PFSK-1 (cell line): ENCODE data around the gene MAGI1.

ENCODE experiments used
- POLR2AphosphoS5 ChIP-seq: IDR thresholded peaks from 2 replicates; pipeline ENCODE4 v1.6.1; 2012; ENCODE audit warnings: low read depth, mild to moderate bottlenecking, control low read depth, low read length, moderate library complexity
- TF ChIP-seq, protein P1 (sequence below), 2 experiments: IDR thresholded peaks; 2 replicates each; pipeline versions ENCODE4 v1.6.1 to v1.8.0; 2011 to 2012; ENCODE audit warnings: low read depth in 2 of 2, low read length in 2 of 2, control low read depth in 1 of 2, inconsistent platforms in 1 of 2, mild to moderate bottlenecking in 1 of 2, moderate library complexity in 1 of 2; ENCODE audit not compliant: insufficient read depth in 1 of 2

DNA sequence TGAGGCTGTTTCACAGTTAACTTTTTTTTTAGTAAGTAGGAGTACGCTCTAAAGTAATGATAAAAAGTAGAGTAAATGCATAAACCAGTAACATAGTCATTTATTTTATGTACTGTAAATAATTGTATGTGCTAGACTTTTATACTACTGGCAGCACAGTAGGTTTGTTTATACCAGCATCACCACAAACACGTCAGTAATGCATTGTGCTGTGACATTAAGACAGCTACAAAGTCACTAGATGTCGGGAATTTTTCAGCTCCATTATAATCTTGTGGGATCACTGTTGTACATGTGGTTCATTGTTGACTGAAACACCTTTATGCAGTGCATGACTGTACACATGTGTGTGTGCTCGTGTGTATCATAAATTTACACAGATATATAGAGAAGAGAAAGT is 732.9 kb downstream of the MAGI1 start:
- no peak for TF ChIP-seq POLR2AphosphoS5
- TF ChIP-seq, protein P1, sequence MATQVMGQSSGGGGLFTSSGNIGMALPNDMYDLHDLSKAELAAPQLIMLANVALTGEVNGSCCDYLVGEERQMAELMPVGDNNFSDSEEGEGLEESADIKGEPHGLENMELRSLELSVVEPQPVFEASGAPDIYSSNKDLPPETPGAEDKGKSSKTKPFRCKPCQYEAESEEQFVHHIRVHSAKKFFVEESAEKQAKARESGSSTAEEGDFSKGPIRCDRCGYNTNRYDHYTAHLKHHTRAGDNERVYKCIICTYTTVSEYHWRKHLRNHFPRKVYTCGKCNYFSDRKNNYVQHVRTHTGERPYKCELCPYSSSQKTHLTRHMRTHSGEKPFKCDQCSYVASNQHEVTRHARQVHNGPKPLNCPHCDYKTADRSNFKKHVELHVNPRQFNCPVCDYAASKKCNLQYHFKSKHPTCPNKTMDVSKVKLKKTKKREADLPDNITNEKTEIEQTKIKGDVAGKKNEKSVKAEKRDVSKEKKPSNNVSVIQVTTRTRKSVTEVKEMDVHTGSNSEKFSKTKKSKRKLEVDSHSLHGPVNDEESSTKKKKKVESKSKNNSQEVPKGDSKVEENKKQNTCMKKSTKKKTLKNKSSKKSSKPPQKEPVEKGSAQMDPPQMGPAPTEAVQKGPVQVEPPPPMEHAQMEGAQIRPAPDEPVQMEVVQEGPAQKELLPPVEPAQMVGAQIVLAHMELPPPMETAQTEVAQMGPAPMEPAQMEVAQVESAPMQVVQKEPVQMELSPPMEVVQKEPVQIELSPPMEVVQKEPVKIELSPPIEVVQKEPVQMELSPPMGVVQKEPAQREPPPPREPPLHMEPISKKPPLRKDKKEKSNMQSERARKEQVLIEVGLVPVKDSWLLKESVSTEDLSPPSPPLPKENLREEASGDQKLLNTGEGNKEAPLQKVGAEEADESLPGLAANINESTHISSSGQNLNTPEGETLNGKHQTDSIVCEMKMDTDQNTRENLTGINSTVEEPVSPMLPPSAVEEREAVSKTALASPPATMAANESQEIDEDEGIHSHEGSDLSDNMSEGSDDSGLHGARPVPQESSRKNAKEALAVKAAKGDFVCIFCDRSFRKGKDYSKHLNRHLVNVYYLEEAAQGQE (IDR thresholded peaks at IDR 0.05; ENCODE audit: insufficient read depth in 1 of 2, low read depth in 2 of 2, low read length in 2 of 2) = no peak
